Endothelial cell of umbilical vein (primary cell): ENCODE results near the gene COX5A. TPM values are rescaled to one million over a fixed set of nuclear protein-coding genes. Genes with fewer than 3 reads are reported as not detected.

Experiments
- BruUV-seq: library from RNA; stranded (reverse); fragments of 400-500 nt; replicated peaks from 2 replicates; lab custom pipeline; 2021; lab: Mats Ljungman, UMichigan
- CTCF ChIA-PET: fragments of 300-600, 350-600 bp; sonication (Branson Sonifier 250); formaldehyde crosslinking; loops from one replicate; lab custom pipeline; 2021; ENCODE audit warnings: antibody characterized with exemption, inconsistent platforms; lab: Charles Lee
- POLR2A ChIA-PET: fragments of 300-600, 350-600 bp; sonication (Branson Sonifier 250); formaldehyde crosslinking; loops from one replicate; lab custom pipeline; 2021; ENCODE audit warnings: antibody characterized with exemption, inconsistent platforms; lab: Charles Lee
- DNase-seq: peaks from one replicate; pipeline ENCODE4 v3.0.0-alpha.2; 2011; ENCODE audit warnings: low read depth, low spot score
- FAIRE-seq: peaks from 2 replicates; lab custom pipeline; 2011; peaks lifted over from hg19 to GRCh38; lab: Jason Lieb, UNC
- H2AFZ ChIP-seq: 2 replicates; pipeline ENCODE4 v1.6.0; 2012; ENCODE audit warnings: low read depth, low read length, control low read depth, inconsistent platforms
- H3K27ac ChIP-seq: 2 replicates; pipeline ENCODE4 v1.5.1; 2011; ENCODE audit warnings: low read depth, mild to moderate bottlenecking, control low read depth, low read length, moderate library complexity; ENCODE audit not compliant: insufficient read depth
- H3K27me3 ChIP-seq, 2 experiments: 2 replicates each; pipeline versions ENCODE4 v1.6.0 to v1.6.1; 2011; ENCODE audit warnings: low read length in 2 of 2, mixed read lengths in 1 of 2; ENCODE audit not compliant: control insufficient read depth in 2 of 2, insufficient read depth in 2 of 2
- H3K36me3 ChIP-seq, 2 experiments: 2 replicates in 1 of 2; 3 replicates in 1 of 2; pipeline ENCODE4 v1.5.1; 2011; ENCODE audit warnings: low read length in 2 of 2, mild to moderate bottlenecking in 1 of 2, moderate library complexity in 1 of 2; ENCODE audit not compliant: control insufficient read depth in 2 of 2, insufficient read depth in 2 of 2; ENCODE audit errors: extremely low read depth in 1 of 2
- H3K4me1 ChIP-seq: 3 replicates; pipeline ENCODE4 v1.5.1; 2011; ENCODE audit warnings: mild to moderate bottlenecking, low read length; ENCODE audit not compliant: control insufficient read depth, insufficient read depth; ENCODE audit errors: extremely low read depth
- H3K4me2 ChIP-seq: 2 replicates; pipeline ENCODE4 v1.6.1; 2011; ENCODE audit warnings: low read length, control low read depth, mixed read lengths; ENCODE audit not compliant: insufficient read depth
- H3K4me3 ChIP-seq, 3 experiments: fragments of 200-600 bp in 1 of 3; sonication (generic), shearing (Covaris generic) in 1 of 3; replicated peaks in 1 of 3; 2 replicates each; pipeline ENCODE4 v1.5.1; 2011 to 2016; ENCODE audit warnings: control low read depth in 3 of 3, low read length in 3 of 3, mild to moderate bottlenecking in 2 of 3, inconsistent platforms in 1 of 3, low read depth in 1 of 3, moderate library complexity in 1 of 3; ENCODE audit not compliant: insufficient read depth in 1 of 3
- H3K79me2 ChIP-seq: 2 replicates; pipeline ENCODE4 v1.6.0; 2012; ENCODE audit warnings: low read length, inconsistent platforms; ENCODE audit not compliant: control insufficient read depth, insufficient read depth
- H3K9ac ChIP-seq: replicated peaks from 2 replicates; pipeline ENCODE3; 2011; ENCODE audit warnings: low read length, control low read depth; ENCODE audit not compliant: insufficient read depth; ENCODE audit errors: extremely low read depth
- H3K9me1 ChIP-seq: replicated peaks from 3 replicates; pipeline ENCODE4 v1.6.0; 2011; ENCODE audit warnings: mild to moderate bottlenecking, low read length; ENCODE audit not compliant: control insufficient read depth, insufficient read depth; ENCODE audit errors: extremely low read depth
- H3K9me3 ChIP-seq: replicated peaks from 2 replicates; pipeline ENCODE4 v1.5.1; 2012; ENCODE audit warnings: low read length, inconsistent platforms; ENCODE audit not compliant: control insufficient read depth, insufficient read depth
- H4K20me1 ChIP-seq: replicated peaks from 2 replicates; pipeline ENCODE3; 2011; ENCODE audit warnings: mild to moderate bottlenecking, low read length; ENCODE audit not compliant: control insufficient read depth, insufficient read depth; ENCODE audit errors: extremely low read depth
- CTCF ChIP-seq, 2 donors: IDR thresholded peaks; 1 replicate in 1 of 2; 2 replicates in 1 of 2; pipeline ENCODE4 v1.5.1; 2011; ENCODE audit warnings: low read length in 2 of 2, mild to moderate bottlenecking in 2 of 2, moderate library complexity in 2 of 2, control low read depth in 1 of 2, inconsistent platforms in 1 of 2, low read depth in 1 of 2; ENCODE audit not compliant: insufficient read depth in 1 of 2; ENCODE audit errors: extremely low read depth in 1 of 2
- FOS ChIP-seq: IDR thresholded peaks from 2 replicates; pipeline ENCODE4 v1.6.1; 2011; ENCODE audit warnings: mild to moderate bottlenecking, low read length, moderate library complexity, borderline replicate concordance; ENCODE audit not compliant: insufficient read depth
- GATA2 ChIP-seq: IDR thresholded peaks from 2 replicates; pipeline ENCODE4 v1.7.0; 2011; ENCODE audit warnings: low read depth, mild to moderate bottlenecking, moderate library complexity, mixed read lengths, low read length; ENCODE audit not compliant: insufficient read length, insufficient read depth
- JUN ChIP-seq: IDR thresholded peaks from 2 replicates; pipeline ENCODE4 v1.6.1; 2011; ENCODE audit warnings: borderline replicate concordance, low read depth; ENCODE audit not compliant: insufficient read length, insufficient read depth
- MAX ChIP-seq: IDR thresholded peaks from 2 replicates; pipeline ENCODE4 v1.6.1; 2011; ENCODE audit not compliant: insufficient read depth, insufficient read length
- MYC ChIP-seq: IDR thresholded peaks from one replicate; pipeline ENCODE4 v1.6.1; 2011; ENCODE audit warnings: mild to moderate bottlenecking, low read depth, low read length
- POLR2A ChIP-seq: IDR thresholded peaks from 2 replicates; pipeline ENCODE4 v1.6.1; 2012; ENCODE audit warnings: low read depth, mild to moderate bottlenecking, control low read depth, low read length
- POLR2AphosphoS5 ChIP-seq: IDR thresholded peaks from 2 replicates; pipeline ENCODE4 v1.6.1; 2012; ENCODE audit warnings: low read depth, mild to moderate bottlenecking, control low read depth, low read length, moderate library complexity; ENCODE audit not compliant: insufficient read depth
- dilution Hi-C: fragments of 300-500 bp; cut with MboI; formaldehyde crosslinking; loops from one replicate; pipeline ENCODE4 v1.15.0; 2019; ENCODE audit warnings: low sequenced_read_pairs; ENCODE audit not compliant: extremely low pct_ligation_motif_present
- intact Hi-C: fragments of 100-400 bp; cut with micrococcal nuclease; formaldehyde crosslinking; loops from one replicate; pipeline ENCODE4 v1.10.0; 2022
- polyA plus RNA-seq, 4 experiments: library from polyadenylated mRNA; depleted of rRNA in 3 of 4; stranded (reverse) in 3 of 4; unstranded in 1 of 4; fragments of >200 nt; gene quantifications; 2 replicates each; pipeline versions ENCODE4 v1.2.1 to v1.2.3, GENCODE V29; 2011 to 2012; ENCODE audit warnings: missing spikeins in 1 of 4
- total RNA-seq: library from RNA; stranded (reverse); gene quantifications from 2 replicates; pipeline ENCODE4 v1.2.3, GENCODE V29; 2021

COX5A gene
- total and polyA plus RNA-seq, 2 donors (not counting 3 experiments of a cell fraction or from before 2014, with no cell fraction given) = 134 to 220 TPM

- POLR2A ChIA-PET = no interaction called here
- Histone ChIP-seq H3K4me1 (no peaks in the 10 kb centered on the region), H3K4me3 (no peak overlapping the region), H3K79me2 (no peaks in the 10 kb centered on the region), H4K20me1 (no peaks in the 10 kb centered on the region), H3K4me2 (no peak overlapping the region), H3K27me3 (no peaks in the 10 kb centered on the region), H3K9me3 (no peaks in the 10 kb centered on the region), H3K9ac (no peak overlapping the region), H3K9me1 (no peaks in the 10 kb centered on the region), H3K36me3 (peaks cover 13 to 25% of the 10 kb centered on the region in 2 experiments), H2AFZ (no peak overlapping the region), H3K27ac (no peak overlapping the region)
- BruUV-seq = no TSS peak
- intact Hi-C loops = no loop called here
- DNase-seq (no peak), FAIRE-seq (no peak)
- dilution Hi-C loops = no loop called here
- no peak for TF ChIP-seq CTCF (IDR thresholded peaks at IDR 0.05; ENCODE audit: extremely low read depth in 1 of 2, insufficient read depth in 1 of 2, low read depth in 1 of 2, low read length in 2 of 2)
- no peak for TF ChIP-seq JUN
- TF ChIP-seq FOS = no peak
- no peak for TF ChIP-seq POLR2AphosphoS5
- TF ChIP-seq MAX = no peak
- TF ChIP-seq POLR2A = no peak
- TF ChIP-seq MYC = no peak
- TF ChIP-seq GATA2 = no peak
- CTCF ChIA-PET = interaction anchor here (1.4 to 2.0 kb wide), 2 partner anchors 10 to 126 kb away, joined by 4 to 6 read pairs; partner anchors contain the start of gene FAM219B
Observed at GRCh38 chr15:74896316-74896715, 41.6 kb downstream of the COX5A start.
